Measurements from ENCODE around the gene ARID3A. TPM values are rescaled to one million over a fixed set of nuclear protein-coding genes. Genes with fewer than 3 reads are reported as not detected.

Gene ARID3A
- total RNA-seq, 1 donor = 37.2 TPM

Small RNA genes lying within 50 kb of the gene (small RNA-seq; reads per million reads assigned to genes)
- gene RNU6-2 = 33.3 reads per million, percentile 95 among the genes with 10 or more reads in this experiment
- gene RNU6-9 = 9.2 reads per million, percentile 92 among the genes with 10 or more reads in this experiment

Other genes with a start within 250 kb of the ARID3A start
- gene FSTL3, start 249.6 kb upstream of the ARID3A start, total RNA-seq = 7.5 TPM
- gene PRSS57, start 230.6 kb upstream of the ARID3A start, total RNA-seq = 829 TPM
- 15.6 TPM for gene PALM, start 217.1 kb upstream of the ARID3A start, total RNA-seq
- 0.27 TPM for gene MISP, start 174.9 kb upstream of the ARID3A start, total RNA-seq
- 348 TPM for gene PTBP1, start 128.6 kb upstream of the ARID3A start, total RNA-seq
- 5.9 TPM for gene PLPPR3, start 104.1 kb upstream of the ARID3A start, total RNA-seq
- gene AZU1, start 98.2 kb upstream of the ARID3A start, total RNA-seq = 5.4 TPM
- 34.7 TPM for gene PRTN3, start 85.0 kb upstream of the ARID3A start, total RNA-seq
- gene ELANE, start 73.7 kb upstream of the ARID3A start, total RNA-seq = 11.0 TPM
- 9.4 TPM for gene CFD, start 66.4 kb upstream of the ARID3A start, total RNA-seq
- 78.4 TPM for gene MED16, start 32.8 kb upstream of the ARID3A start, total RNA-seq
- gene RNU6-9, start 32.6 kb upstream of the ARID3A start, total RNA-seq = not detected
- 122 TPM for gene R3HDM4, start 12.8 kb upstream of the ARID3A start, total RNA-seq
- gene KISS1R, start 8.7 kb upstream of the ARID3A start, total RNA-seq = 1.3 TPM
- gene WDR18, start 58.3 kb downstream of the ARID3A start, total RNA-seq = 100 TPM
- 0.81 TPM for gene GRIN3B, start 74.4 kb downstream of the ARID3A start, total RNA-seq
- gene TMEM259, start 95.1 kb downstream of the ARID3A start, total RNA-seq = 148 TPM
- not detected for gene RNU6-2, start 95.5 kb downstream of the ARID3A start, total RNA-seq
- 236 TPM for gene CNN2, start 100.6 kb downstream of the ARID3A start, total RNA-seq
- 42.5 TPM for gene ABCA7, start 114.1 kb downstream of the ARID3A start, total RNA-seq
- 217 TPM for gene ARHGAP45, start 141.1 kb downstream of the ARID3A start, total RNA-seq
- gene POLR2E, start 169.3 kb downstream of the ARID3A start, total RNA-seq = 107 TPM
- 316 TPM for gene GPX4, start 178.0 kb downstream of the ARID3A start, total RNA-seq
- gene SBNO2, start 248.2 kb downstream of the ARID3A start, total RNA-seq = 60.3 TPM

Data from hematopoietic multipotent progenitor cell (in vitro differentiated cells).